Endothelial cell of umbilical vein (primary cell): ENCODE data around the gene ITPRID1. TPM values are rescaled to one million over a fixed set of nuclear protein-coding genes. Genes with fewer than 3 reads are reported as not detected.

Experiments used
- BruUV-seq: library from RNA; stranded (reverse); fragments of 400-500 nt; replicated peaks from 2 replicates; lab custom pipeline; 2021; lab: Mats Ljungman, UMichigan
- CTCF ChIA-PET: fragments of 300-600, 350-600 bp; sonication (Branson Sonifier 250); formaldehyde crosslinking; loops from one replicate; lab custom pipeline; 2021; ENCODE audit warnings: antibody characterized with exemption, inconsistent platforms; lab: Charles Lee
- POLR2A ChIA-PET: fragments of 300-600, 350-600 bp; sonication (Branson Sonifier 250); formaldehyde crosslinking; loops from one replicate; lab custom pipeline; 2021; ENCODE audit warnings: antibody characterized with exemption, inconsistent platforms; lab: Charles Lee
- DNase-seq: peaks from one replicate; pipeline ENCODE4 v3.0.0-alpha.2; 2011; ENCODE audit warnings: low read depth, low spot score
- FAIRE-seq: peaks from 2 replicates; lab custom pipeline; 2011; peaks lifted over from hg19 to GRCh38; lab: Jason Lieb, UNC
- H2AFZ ChIP-seq: 2 replicates; pipeline ENCODE4 v1.6.0; 2012; ENCODE audit warnings: low read depth, low read length, control low read depth, inconsistent platforms
- H3K27ac ChIP-seq: 2 replicates; pipeline ENCODE4 v1.5.1; 2011; ENCODE audit warnings: low read depth, mild to moderate bottlenecking, control low read depth, low read length, moderate library complexity; ENCODE audit not compliant: insufficient read depth
- H3K27me3 ChIP-seq, 2 experiments: 2 replicates each; pipeline versions ENCODE4 v1.6.0 to v1.6.1; 2011; ENCODE audit warnings: low read length in 2 of 2, mixed read lengths in 1 of 2; ENCODE audit not compliant: control insufficient read depth in 2 of 2, insufficient read depth in 2 of 2
- H3K36me3 ChIP-seq, 2 experiments: 2 replicates in 1 of 2; 3 replicates in 1 of 2; pipeline ENCODE4 v1.5.1; 2011; ENCODE audit warnings: low read length in 2 of 2, mild to moderate bottlenecking in 1 of 2, moderate library complexity in 1 of 2; ENCODE audit not compliant: control insufficient read depth in 2 of 2, insufficient read depth in 2 of 2; ENCODE audit errors: extremely low read depth in 1 of 2
- H3K4me1 ChIP-seq: 3 replicates; pipeline ENCODE4 v1.5.1; 2011; ENCODE audit warnings: mild to moderate bottlenecking, low read length; ENCODE audit not compliant: control insufficient read depth, insufficient read depth; ENCODE audit errors: extremely low read depth
- H3K4me2 ChIP-seq: 2 replicates; pipeline ENCODE4 v1.6.1; 2011; ENCODE audit warnings: low read length, control low read depth, mixed read lengths; ENCODE audit not compliant: insufficient read depth
- H3K4me3 ChIP-seq, 3 experiments: fragments of 200-600 bp in 1 of 3; sonication (generic), shearing (Covaris generic) in 1 of 3; replicated peaks in 1 of 3; 2 replicates each; pipeline ENCODE4 v1.5.1; 2011 to 2016; ENCODE audit warnings: control low read depth in 3 of 3, low read length in 3 of 3, mild to moderate bottlenecking in 2 of 3, inconsistent platforms in 1 of 3, low read depth in 1 of 3, moderate library complexity in 1 of 3; ENCODE audit not compliant: insufficient read depth in 1 of 3
- H3K79me2 ChIP-seq: 2 replicates; pipeline ENCODE4 v1.6.0; 2012; ENCODE audit warnings: low read length, inconsistent platforms; ENCODE audit not compliant: control insufficient read depth, insufficient read depth
- H3K9ac ChIP-seq: replicated peaks from 2 replicates; pipeline ENCODE3; 2011; ENCODE audit warnings: low read length, control low read depth; ENCODE audit not compliant: insufficient read depth; ENCODE audit errors: extremely low read depth
- H3K9me1 ChIP-seq: replicated peaks from 3 replicates; pipeline ENCODE4 v1.6.0; 2011; ENCODE audit warnings: mild to moderate bottlenecking, low read length; ENCODE audit not compliant: control insufficient read depth, insufficient read depth; ENCODE audit errors: extremely low read depth
- H3K9me3 ChIP-seq: replicated peaks from 2 replicates; pipeline ENCODE4 v1.5.1; 2012; ENCODE audit warnings: low read length, inconsistent platforms; ENCODE audit not compliant: control insufficient read depth, insufficient read depth
- H4K20me1 ChIP-seq: replicated peaks from 2 replicates; pipeline ENCODE3; 2011; ENCODE audit warnings: mild to moderate bottlenecking, low read length; ENCODE audit not compliant: control insufficient read depth, insufficient read depth; ENCODE audit errors: extremely low read depth
- CTCF ChIP-seq, 2 donors: IDR thresholded peaks; 1 replicate in 1 of 2; 2 replicates in 1 of 2; pipeline ENCODE4 v1.5.1; 2011; ENCODE audit warnings: low read length in 2 of 2, mild to moderate bottlenecking in 2 of 2, moderate library complexity in 2 of 2, control low read depth in 1 of 2, inconsistent platforms in 1 of 2, low read depth in 1 of 2; ENCODE audit not compliant: insufficient read depth in 1 of 2; ENCODE audit errors: extremely low read depth in 1 of 2
- EZH2 ChIP-seq: IDR thresholded peaks from 2 replicates; pipeline ENCODE4 v1.6.1; 2012; ENCODE audit warnings: borderline replicate concordance, low read depth, mild to moderate bottlenecking, moderate library complexity, low read length, inconsistent platforms; ENCODE audit not compliant: severe bottlenecking
- FOS ChIP-seq: IDR thresholded peaks from 2 replicates; pipeline ENCODE4 v1.6.1; 2011; ENCODE audit warnings: mild to moderate bottlenecking, low read length, moderate library complexity, borderline replicate concordance; ENCODE audit not compliant: insufficient read depth
- GATA2 ChIP-seq: IDR thresholded peaks from 2 replicates; pipeline ENCODE4 v1.7.0; 2011; ENCODE audit warnings: low read depth, mild to moderate bottlenecking, moderate library complexity, mixed read lengths, low read length; ENCODE audit not compliant: insufficient read length, insufficient read depth
- JUN ChIP-seq: IDR thresholded peaks from 2 replicates; pipeline ENCODE4 v1.6.1; 2011; ENCODE audit warnings: borderline replicate concordance, low read depth; ENCODE audit not compliant: insufficient read length, insufficient read depth
- MAX ChIP-seq: IDR thresholded peaks from 2 replicates; pipeline ENCODE4 v1.6.1; 2011; ENCODE audit not compliant: insufficient read depth, insufficient read length
- MYC ChIP-seq: IDR thresholded peaks from one replicate; pipeline ENCODE4 v1.6.1; 2011; ENCODE audit warnings: mild to moderate bottlenecking, low read depth, low read length
- POLR2A ChIP-seq: IDR thresholded peaks from 2 replicates; pipeline ENCODE4 v1.6.1; 2012; ENCODE audit warnings: low read depth, mild to moderate bottlenecking, control low read depth, low read length
- POLR2AphosphoS5 ChIP-seq: IDR thresholded peaks from 2 replicates; pipeline ENCODE4 v1.6.1; 2012; ENCODE audit warnings: low read depth, mild to moderate bottlenecking, control low read depth, low read length, moderate library complexity; ENCODE audit not compliant: insufficient read depth
- dilution Hi-C: fragments of 300-500 bp; cut with MboI; formaldehyde crosslinking; loops from one replicate; pipeline ENCODE4 v1.15.0; 2019; ENCODE audit warnings: low sequenced_read_pairs; ENCODE audit not compliant: extremely low pct_ligation_motif_present
- intact Hi-C: fragments of 100-400 bp; cut with micrococcal nuclease; formaldehyde crosslinking; loops from one replicate; pipeline ENCODE4 v1.10.0; 2022
- polyA plus RNA-seq, 4 experiments: library from polyadenylated mRNA; depleted of rRNA in 3 of 4; stranded (reverse) in 3 of 4; unstranded in 1 of 4; fragments of >200 nt; gene quantifications; 2 replicates each; pipeline versions ENCODE4 v1.2.1 to v1.2.3, GENCODE V29; 2011 to 2012; ENCODE audit warnings: missing spikeins in 1 of 4
- total RNA-seq: library from RNA; stranded (reverse); gene quantifications from 2 replicates; pipeline ENCODE4 v1.2.3, GENCODE V29; 2021

The ITPRID1 gene
- total and polyA plus RNA-seq, 2 donors (not counting 3 experiments of a cell fraction or from before 2014, with no cell fraction given) = not detected

GRCh38 chr7:31664890-31665289 lies 151.0 kb downstream of the ITPRID1 start:
- dilution Hi-C loops = no loop called here
- no peak overlapping the region for H2AFZ ChIP-seq
- no peaks in the 10 kb centered on the region for H3K79me2 ChIP-seq
- ChIA-PET POLR2A (no interaction called here), CTCF (no interaction called here)
- BruUV-seq = no TSS peak
- no peak overlapping the region for H3K4me3 ChIP-seq
- H3K4me2 ChIP-seq = no peak overlapping the region
- H4K20me1 ChIP-seq = no peaks in the 10 kb centered on the region
- H3K9me1 ChIP-seq = no peaks in the 10 kb centered on the region
- H3K36me3 ChIP-seq = no peaks in the 10 kb centered on the region
- intact Hi-C loops = no loop called here
- no peaks in the 10 kb centered on the region for H3K9me3 ChIP-seq
- no peak overlapping the region for H3K27ac ChIP-seq
- FAIRE-seq (no peak), DNase-seq (no peak)
- no peaks in the 10 kb centered on the region for H3K27me3 ChIP-seq
- no peaks in the 10 kb centered on the region for H3K4me1 ChIP-seq
- no peak overlapping the region for H3K9ac ChIP-seq
- TF ChIP-seq EZH2 = no peak
- TF ChIP-seq MAX = no peak
- no peak for TF ChIP-seq POLR2AphosphoS5
- no peak for TF ChIP-seq POLR2A
- TF ChIP-seq MYC = no peak
- no peak for TF ChIP-seq JUN
- TF ChIP-seq GATA2 = no peak
- TF ChIP-seq FOS = no peak
- no peak for TF ChIP-seq CTCF (IDR thresholded peaks at IDR 0.05; ENCODE audit: extremely low read depth in 1 of 2, insufficient read depth in 1 of 2, low read depth in 1 of 2, low read length in 2 of 2)
